ENCODE measurements around the gene SPG7.

The SPG7 gene

GRCh38 chr16:89491974-89492687 lies 16.1 kb upstream of the SPG7 start:
- H3K27me3 ChIP-seq (ENCODE audit: control insufficient read depth in 1 of 2, insufficient read depth in 1 of 2, low read length in 2 of 2), result no peaks in the 10 kb centered on the region
- no peak overlapping the region for H3K23ac ChIP-seq (ENCODE audit: low read length in 2 of 2)
- H2BK15ac ChIP-seq (ENCODE audit: low read depth, poor library complexity, severe bottlenecking), result no peak overlapping the region
- H2BK5ac ChIP-seq (ENCODE audit: low read depth, low read length, poor library complexity, severe bottlenecking), result no peak overlapping the region
- peak overlapping the region; percentile 45 for H4K8ac ChIP-seq (ENCODE audit: low read length)
- H3K4ac ChIP-seq (ENCODE audit: low read depth in 1 of 2, low read length in 2 of 2), result peak overlapping the region in 1 of 2 experiments; percentile 57
- peak overlapping the region; percentile 94 for H3K9ac ChIP-seq (ENCODE audit: low read length)
- no peak overlapping the region for H2AFZ ChIP-seq (ENCODE audit: low read depth, low read length)
- peak overlapping the region; percentile 19 for H2AK5ac ChIP-seq (ENCODE audit: low read length, severe bottlenecking)
- peaks cover 15% of the 10 kb centered on the region for H3K79me1 ChIP-seq (replicated peaks; ENCODE audit: low read length, poor library complexity, severe bottlenecking)
- no peak overlapping the region for H3K27ac ChIP-seq (ENCODE audit: low read length, poor library complexity, severe bottlenecking)
- H4K91ac ChIP-seq (ENCODE audit: low read length), result no peak overlapping the region
- H3K9me3 ChIP-seq (ENCODE audit: control insufficient read depth, low read length), result no peaks in the 10 kb centered on the region
- 95% methylated on average over 23 of the region's 24 CpGs for WGBS
- H2BK12ac ChIP-seq (ENCODE audit: low read length in 2 of 2), result peak overlapping the region in 1 of 2 experiments; percentile 60
- peak overlapping the region; percentile 75 for H3K4me2 ChIP-seq (ENCODE audit: low read length, poor library complexity, severe bottlenecking)
- peak overlapping the region in 1 of 2 experiments; percentile 89 for H3K4me3 ChIP-seq (ENCODE audit: insufficient read depth in 1 of 2, low read depth in 1 of 2, low read length in 2 of 2)
- no peak overlapping the region for H3K14ac ChIP-seq (ENCODE audit: low read length in 2 of 2)
- peaks cover 0 to 4% of the 10 kb centered on the region in 2 experiments for H3K36me3 ChIP-seq (ENCODE audit: control insufficient read depth in 1 of 2, insufficient read depth in 2 of 2, low read depth in 1 of 2, low read length in 2 of 2)
- H3K4me1 ChIP-seq (ENCODE audit: control insufficient read depth, insufficient read depth, low read depth, low read length), result peaks cover 18% of the 10 kb centered on the region
- H3K18ac ChIP-seq (ENCODE audit: low read depth in 1 of 2, low read length in 2 of 2), result no peak overlapping the region
- DNase-seq, result no peak
- no peak overlapping the region for H2BK120ac ChIP-seq (ENCODE audit: low read depth, low read length)

- Histone ChIP-seq H4K91ac (ENCODE audit: low read length) (no peak overlapping the region), H3K9ac (ENCODE audit: low read length) (no peak overlapping the region), H3K4me3 (ENCODE audit: insufficient read depth in 1 of 2, low read depth in 1 of 2, low read length in 2 of 2) (no peak overlapping the region), H3K18ac (ENCODE audit: low read depth in 1 of 2, low read length in 2 of 2) (no peak overlapping the region), H2AK5ac (ENCODE audit: low read length, severe bottlenecking) (no peak overlapping the region), H2BK5ac (ENCODE audit: low read depth, low read length, poor library complexity, severe bottlenecking) (no peak overlapping the region), H3K27me3 (ENCODE audit: control insufficient read depth in 1 of 2, insufficient read depth in 1 of 2, low read length in 2 of 2) (no peaks in the 10 kb centered on the region), H3K23ac (ENCODE audit: low read length in 2 of 2) (no peak overlapping the region), H2BK120ac (ENCODE audit: low read depth, low read length) (no peak overlapping the region), H3K79me1 (replicated peaks; ENCODE audit: low read length, poor library complexity, severe bottlenecking) (peaks cover 15% of the 10 kb centered on the region), H3K14ac (ENCODE audit: low read length in 2 of 2) (no peak overlapping the region), H3K9me3 (ENCODE audit: control insufficient read depth, low read length) (no peaks in the 10 kb centered on the region), H4K8ac (ENCODE audit: low read length) (no peak overlapping the region), H2AFZ (ENCODE audit: low read depth, low read length) (no peak overlapping the region), H2BK15ac (ENCODE audit: low read depth, poor library complexity, severe bottlenecking) (no peak overlapping the region), H3K4ac (ENCODE audit: low read depth in 1 of 2, low read length in 2 of 2) (no peak overlapping the region), H3K4me2 (ENCODE audit: low read length, poor library complexity, severe bottlenecking) (no peak overlapping the region), H3K4me1 (ENCODE audit: control insufficient read depth, insufficient read depth, low read depth, low read length) (peaks cover 14% of the 10 kb centered on the region), H3K36me3 (ENCODE audit: control insufficient read depth in 1 of 2, insufficient read depth in 2 of 2, low read depth in 1 of 2, low read length in 2 of 2) (peaks cover 0 to 4% of the 10 kb centered on the region in 2 experiments), H2BK12ac (ENCODE audit: low read length in 2 of 2) (no peak overlapping the region), H3K27ac (ENCODE audit: low read length, poor library complexity, severe bottlenecking) (no peak overlapping the region)
- 86% methylated on average over 3 of the region's 5 CpGs for WGBS
- DNase-seq, result no peak
Observed at GRCh38 chr16:89493776-89494175, 14.4 kb upstream of the SPG7 start.

- no peak overlapping the region for H4K8ac ChIP-seq (ENCODE audit: low read length)
- peaks cover 0 to 4% of the 10 kb centered on the region in 2 experiments for H3K36me3 ChIP-seq (ENCODE audit: control insufficient read depth in 1 of 2, insufficient read depth in 2 of 2, low read depth in 1 of 2, low read length in 2 of 2)
- no peak overlapping the region for H2BK120ac ChIP-seq (ENCODE audit: low read depth, low read length)
- no peak overlapping the region for H2BK5ac ChIP-seq (ENCODE audit: low read depth, low read length, poor library complexity, severe bottlenecking)
- WGBS, result 46% methylated on average over 3 of the region's 3 CpGs
- H3K4me3 ChIP-seq (ENCODE audit: insufficient read depth in 1 of 2, low read depth in 1 of 2, low read length in 2 of 2), result no peak overlapping the region
- no peak overlapping the region for H3K4ac ChIP-seq (ENCODE audit: low read depth in 1 of 2, low read length in 2 of 2)
- peak overlapping the region; percentile 16 to 66 for H3K18ac ChIP-seq (ENCODE audit: low read depth in 1 of 2, low read length in 2 of 2)
- H2AK5ac ChIP-seq (ENCODE audit: low read length, severe bottlenecking), result no peak overlapping the region
- peak overlapping the region; percentile 49 to 75 for H2BK12ac ChIP-seq (ENCODE audit: low read length in 2 of 2)
- no peak overlapping the region for H2AFZ ChIP-seq (ENCODE audit: low read depth, low read length)
- DNase-seq, result peak; percentile 85
- H4K91ac ChIP-seq (ENCODE audit: low read length), result no peak overlapping the region
- no peak overlapping the region for H3K9ac ChIP-seq (ENCODE audit: low read length)
- H3K79me1 ChIP-seq (replicated peaks; ENCODE audit: low read length, poor library complexity, severe bottlenecking), result peaks cover 15% of the 10 kb centered on the region
- peaks cover 14% of the 10 kb centered on the region for H3K4me1 ChIP-seq (ENCODE audit: control insufficient read depth, insufficient read depth, low read depth, low read length)
- H3K23ac ChIP-seq (ENCODE audit: low read length in 2 of 2), result no peak overlapping the region
- H2BK15ac ChIP-seq (ENCODE audit: low read depth, poor library complexity, severe bottlenecking), result no peak overlapping the region
- no peak overlapping the region for H3K4me2 ChIP-seq (ENCODE audit: low read length, poor library complexity, severe bottlenecking)
- H3K27me3 ChIP-seq (ENCODE audit: control insufficient read depth in 1 of 2, insufficient read depth in 1 of 2, low read length in 2 of 2), result no peaks in the 10 kb centered on the region
- peak overlapping the region; percentile 13 for H3K27ac ChIP-seq (ENCODE audit: low read length, poor library complexity, severe bottlenecking)
- H3K14ac ChIP-seq (ENCODE audit: low read length in 2 of 2), result no peak overlapping the region
- H3K9me3 ChIP-seq (ENCODE audit: control insufficient read depth, low read length), result no peaks in the 10 kb centered on the region
Observed at GRCh38 chr16:89495121-89495520, 13.1 kb upstream of the SPG7 start.

GRCh38 chr16:89498839-89499238 lies 9.4 kb upstream of the SPG7 start:
- WGBS, result 53% methylated on average over 8 of the region's 10 CpGs
- Histone ChIP-seq H3K4ac (ENCODE audit: low read depth in 1 of 2, low read length in 2 of 2) (no peak overlapping the region), H4K91ac (ENCODE audit: low read length) (no peak overlapping the region), H3K27ac (ENCODE audit: low read length, poor library complexity, severe bottlenecking) (no peak overlapping the region), H3K36me3 (ENCODE audit: control insufficient read depth in 1 of 2, insufficient read depth in 2 of 2, low read depth in 1 of 2, low read length in 2 of 2) (peaks cover 0 to under 1% of the 10 kb centered on the region in 2 experiments), H3K9me3 (ENCODE audit: control insufficient read depth, low read length) (no peaks in the 10 kb centered on the region), H3K4me1 (ENCODE audit: control insufficient read depth, insufficient read depth, low read depth, low read length) (peaks cover 14% of the 10 kb centered on the region), H2BK120ac (ENCODE audit: low read depth, low read length) (no peak overlapping the region), H2AFZ (ENCODE audit: low read depth, low read length) (no peak overlapping the region), H4K8ac (ENCODE audit: low read length) (no peak overlapping the region), H2BK12ac (ENCODE audit: low read length in 2 of 2) (no peak overlapping the region), H2AK5ac (ENCODE audit: low read length, severe bottlenecking) (no peak overlapping the region), H2BK5ac (ENCODE audit: low read depth, low read length, poor library complexity, severe bottlenecking) (no peak overlapping the region), H2BK15ac (ENCODE audit: low read depth, poor library complexity, severe bottlenecking) (no peak overlapping the region), H3K14ac (ENCODE audit: low read length in 2 of 2) (no peak overlapping the region), H3K27me3 (ENCODE audit: control insufficient read depth in 1 of 2, insufficient read depth in 1 of 2, low read length in 2 of 2) (no peaks in the 10 kb centered on the region), H3K4me3 (ENCODE audit: insufficient read depth in 1 of 2, low read depth in 1 of 2, low read length in 2 of 2) (no peak overlapping the region), H3K23ac (ENCODE audit: low read length in 2 of 2) (no peak overlapping the region), H3K9ac (ENCODE audit: low read length) (peak overlapping the region; percentile 60), H3K18ac (ENCODE audit: low read depth in 1 of 2, low read length in 2 of 2) (no peak overlapping the region), H3K79me1 (replicated peaks; ENCODE audit: low read length, poor library complexity, severe bottlenecking) (peaks cover 8% of the 10 kb centered on the region), H3K4me2 (ENCODE audit: low read length, poor library complexity, severe bottlenecking) (no peak overlapping the region)
- DNase-seq, result peak; percentile 96
